IMR-90 (cell line): ENCODE measurements around the gene KLHL33. TPM values are rescaled to one million over a fixed set of nuclear protein-coding genes. Genes with fewer than 3 reads are reported as not detected.

Source experiments
- ATAC-seq: fragments of 200-7000 bp; cut with Tn5 transposase; 2 replicates; pipeline ENCODE4 v1.9.1; 2020; ENCODE audit warnings: low read depth, mild to moderate bottlenecking, moderate library complexity
- BruUV-seq: library from RNA; stranded (reverse); fragments of 400-500 nt; replicated peaks from 2 replicates; lab custom pipeline; 2021; lab: Mats Ljungman, UMichigan
- CTCF ChIA-PET: fragments of 300-600 bp; formaldehyde crosslinking; extraction: SDS; loops from one replicate; lab custom pipeline; 2021; ENCODE audit warnings: antibody characterized with exemption; lab: Yijun Ruan, JAX
- POLR2A ChIA-PET: fragments of 300-600 bp; sonication (Branson Sonifier 250); formaldehyde crosslinking; loops from one replicate; lab custom pipeline; 2022; ENCODE audit warnings: antibody characterized with exemption; ENCODE audit not compliant: unreplicated experiment; lab: Charles Lee
- DNase-seq: peaks from one replicate; pipeline ENCODE4 v3.0.0; 2013
- H2AFZ ChIP-seq: replicated peaks from 2 replicates; pipeline ENCODE3; 2013; ENCODE audit warnings: low read length, mild to moderate bottlenecking; ENCODE audit not compliant: poor library complexity
- H2AK5ac ChIP-seq: 2 replicates; pipeline ENCODE4 v1.6.1; 2013; ENCODE audit warnings: low read depth, low read length, inconsistent platforms
- H2AK9ac ChIP-seq: replicated peaks from 2 replicates; pipeline ENCODE3; 2013; ENCODE audit warnings: mild to moderate bottlenecking, low read depth, low read length, moderate library complexity; ENCODE audit not compliant: poor library complexity
- H2BK120ac ChIP-seq: 2 replicates; pipeline ENCODE4 v1.6.1; 2013; ENCODE audit warnings: low read depth, low read length, inconsistent platforms
- H2BK15ac ChIP-seq: 3 replicates; pipeline ENCODE4 v1.6.1; 2013; ENCODE audit warnings: low read depth, low read length, inconsistent platforms
- H2BK20ac ChIP-seq: 2 replicates; pipeline ENCODE4 v1.6.1; 2013; ENCODE audit warnings: low read depth, mild to moderate bottlenecking, inconsistent platforms, low read length, moderate library complexity
- H2BK5ac ChIP-seq: 2 replicates; pipeline ENCODE4 v1.6.1; 2013; ENCODE audit warnings: mild to moderate bottlenecking, low read depth, low read length, inconsistent platforms; ENCODE audit not compliant: poor library complexity, severe bottlenecking
- H3K14ac ChIP-seq: replicated peaks from 2 replicates; pipeline ENCODE4 v1.6.1; 2013; ENCODE audit warnings: low read depth, low read length, inconsistent platforms
- H3K18ac ChIP-seq: 2 replicates; pipeline ENCODE4 v1.6.1; 2013; ENCODE audit warnings: low read depth, low read length, control low read depth
- H3K23ac ChIP-seq: 2 replicates; pipeline ENCODE4 v1.6.1; 2013; ENCODE audit warnings: low read depth, low read length, inconsistent platforms
- H3K27ac ChIP-seq: 2 replicates; pipeline ENCODE4 v1.5.1; 2013; ENCODE audit warnings: mild to moderate bottlenecking, control low read depth, low read length; ENCODE audit not compliant: insufficient read depth
- H3K27me3 ChIP-seq: 2 replicates; pipeline ENCODE4 v1.6.1; 2013; ENCODE audit warnings: low read length; ENCODE audit not compliant: control insufficient read depth, insufficient read depth
- H3K36me3 ChIP-seq: 2 replicates; pipeline ENCODE4 v1.6.1; 2013; ENCODE audit warnings: low read length, mixed read lengths; ENCODE audit not compliant: control insufficient read depth, insufficient read depth
- H3K4ac ChIP-seq: 2 replicates; pipeline ENCODE4 v1.6.1; 2013; ENCODE audit warnings: low read depth, low read length, inconsistent platforms
- H3K4me1 ChIP-seq: 2 replicates; pipeline ENCODE4 v1.6.1; 2013; ENCODE audit warnings: low read length, mixed read lengths; ENCODE audit not compliant: control insufficient read depth, insufficient read depth
- H3K4me2 ChIP-seq: 2 replicates; pipeline ENCODE4 v1.6.1; 2013; ENCODE audit warnings: low read depth, mild to moderate bottlenecking, control low read depth, low read length, moderate library complexity
- H3K4me3 ChIP-seq: 2 replicates; pipeline ENCODE4 v1.5.1; 2013; ENCODE audit warnings: low read depth, mild to moderate bottlenecking, control low read depth, low read length, moderate library complexity; ENCODE audit not compliant: insufficient read depth
- H3K56ac ChIP-seq: 2 replicates; pipeline ENCODE4 v1.6.1; 2013; ENCODE audit warnings: low read length, inconsistent platforms; ENCODE audit not compliant: insufficient read depth; ENCODE audit errors: extremely low read depth
- H3K79me1 ChIP-seq, 2 experiments: 2 replicates each; pipeline ENCODE4 v1.6.1; 2013; ENCODE audit warnings: low read length in 2 of 2, inconsistent platforms in 1 of 2, low read depth in 1 of 2
- H3K9ac ChIP-seq: 2 replicates; pipeline ENCODE4 v1.6.1; 2013; ENCODE audit warnings: low read depth, low read length, control low read depth
- H3K9me1 ChIP-seq: 2 replicates; pipeline ENCODE4 v1.6.1; 2013; ENCODE audit warnings: low read length, inconsistent platforms; ENCODE audit not compliant: insufficient read depth
- H3K9me3 ChIP-seq: 2 replicates; pipeline ENCODE4 v1.6.1; 2013; ENCODE audit warnings: low read length; ENCODE audit not compliant: control insufficient read depth, insufficient read depth
- H4K20me1 ChIP-seq: 2 replicates; pipeline ENCODE4 v1.6.1; 2013; ENCODE audit warnings: low read length, inconsistent platforms; ENCODE audit not compliant: insufficient read depth
- H4K5ac ChIP-seq: 2 replicates; pipeline ENCODE4 v1.6.1; 2013; ENCODE audit warnings: mild to moderate bottlenecking, low read depth, low read length, control low read depth
- H4K8ac ChIP-seq, 2 experiments: 2 replicates each; pipeline ENCODE4 v1.6.1; 2013; ENCODE audit warnings: low read depth in 2 of 2, low read length in 2 of 2, control low read depth in 1 of 2, inconsistent platforms in 1 of 2
- H4K91ac ChIP-seq: 2 replicates; pipeline ENCODE4 v1.6.1; 2013; ENCODE audit warnings: low read depth, low read length, inconsistent platforms; ENCODE audit not compliant: insufficient read depth
- CEBPB ChIP-seq: IDR thresholded peaks from 2 replicates; pipeline ENCODE4 v1.6.1; 2012; ENCODE audit warnings: low read depth, low read length, improper control_type of control experiment
- CHD1 ChIP-seq: IDR thresholded peaks from 2 replicates; pipeline ENCODE4 v1.6.1; 2012; ENCODE audit warnings: low read depth, low read length, improper control_type of control experiment
- FOS ChIP-seq: fragments of 150-350 bp; IDR thresholded peaks from 2 replicates; pipeline ENCODE4 v1.6.1; 2016; ENCODE audit warnings: low read depth, low read length
- MAFK ChIP-seq: IDR thresholded peaks from 2 replicates; pipeline ENCODE4 v1.6.1; 2012; ENCODE audit warnings: low read depth, low read length, improper control_type of control experiment
- MAZ ChIP-seq: IDR thresholded peaks from 2 replicates; pipeline ENCODE4 v1.6.1; 2012; ENCODE audit warnings: low read depth, mild to moderate bottlenecking, low read length, improper control_type of control experiment, moderate library complexity, borderline replicate concordance
- MXI1 ChIP-seq: IDR thresholded peaks from 2 replicates; pipeline ENCODE4 v1.6.1; 2012; ENCODE audit warnings: low read depth, mild to moderate bottlenecking, low read length, moderate library complexity, borderline replicate concordance
- POLR2A ChIP-seq: IDR thresholded peaks from 2 replicates; pipeline ENCODE4 v1.6.1; 2012; ENCODE audit warnings: mild to moderate bottlenecking, low read depth, low read length
- RAD21 ChIP-seq: IDR thresholded peaks from 2 replicates; pipeline ENCODE4 v1.6.1; 2012; ENCODE audit warnings: low read length, improper control_type of control experiment
- RFX5 ChIP-seq: IDR thresholded peaks from 2 replicates; pipeline ENCODE4 v1.8.0; 2012; ENCODE audit warnings: low read depth, mild to moderate bottlenecking, low read length, moderate library complexity
- SMC3 ChIP-seq: fragments of 150-350 bp; IDR thresholded peaks from 2 replicates; pipeline ENCODE4 v1.6.1; 2016; ENCODE audit warnings: low read depth, mild to moderate bottlenecking, antibody characterized with exemption, low read length, moderate library complexity
- WGBS, 2 experiments: methylation state at CpG; one replicate each; pipeline versions ENCODE4 v1.1.5 to v1.1.7; 2013; ENCODE audit warnings: missing lambda C conversion rate in 2 of 2; ENCODE audit not compliant: insufficient read length in 1 of 2; ENCODE audit errors: extremely low coverage in 2 of 2; 5-methylcytosine and 5-hydroxymethylcytosine counted together
- dilution Hi-C: fragments of 300-500 bp; cut with HindIII; formaldehyde crosslinking; loops from one replicate; pipeline ENCODE4 v1.14.3; 2018; ENCODE audit warnings: low sequenced_read_pairs; ENCODE audit not compliant: unreplicated experiment
- in situ Hi-C: fragments of 300-500 bp; cut with MboI; formaldehyde crosslinking; loops from 3 replicates; pipeline ENCODE4 v1.14.3; 2019; ENCODE audit warnings: low sequenced_read_pairs, inconsistent platforms, mixed read lengths
- intact Hi-C: fragments of 100-400 bp; cut with micrococcal nuclease; formaldehyde crosslinking; loops from 2 replicates; pipeline ENCODE4 v1.10.0; 2022
- polyA plus RNA-seq, 3 experiments: library from polyadenylated mRNA; depleted of rRNA; stranded (reverse); fragments of >200 nt; gene quantifications; 2 replicates each; pipeline ENCODE4 v1.2.3, GENCODE V29; 2012; ENCODE audit warnings: low replicate concordance in 1 of 3
- total RNA-seq: library from RNA; depleted of rRNA; stranded (reverse); fragments of >200 nt; gene quantifications from 2 replicates; pipeline ENCODE4 v1.2.3, GENCODE V29; 2012
- TF ChIP-seq, protein P1 (sequence below): fragments of 150-350 bp; IDR thresholded peaks from 2 replicates; pipeline ENCODE4 v1.6.1; 2017; ENCODE audit warnings: mild to moderate bottlenecking, antibody characterized with exemption, low read length, low read depth
- TF ChIP-seq, protein P2 (sequence below): conservative IDR thresholded peaks from 2 replicates; pipeline ENCODE4 v1.5.1; 2012; ENCODE audit warnings: mild to moderate bottlenecking, low read depth, low read length, improper control_type of control experiment
- TF ChIP-seq, protein P3 (sequence below): fragments of 150-350 bp; IDR thresholded peaks from 2 replicates; pipeline ENCODE4 v1.6.1; 2016; ENCODE audit warnings: low read depth, mild to moderate bottlenecking, low read length, moderate library complexity, borderline replicate concordance

The KLHL33 gene
- total and polyA plus RNA-seq, 2 of the 4 experiments (the other 2 are of a cell fraction) = under 0.01 to 0.03 TPM

DNA sequence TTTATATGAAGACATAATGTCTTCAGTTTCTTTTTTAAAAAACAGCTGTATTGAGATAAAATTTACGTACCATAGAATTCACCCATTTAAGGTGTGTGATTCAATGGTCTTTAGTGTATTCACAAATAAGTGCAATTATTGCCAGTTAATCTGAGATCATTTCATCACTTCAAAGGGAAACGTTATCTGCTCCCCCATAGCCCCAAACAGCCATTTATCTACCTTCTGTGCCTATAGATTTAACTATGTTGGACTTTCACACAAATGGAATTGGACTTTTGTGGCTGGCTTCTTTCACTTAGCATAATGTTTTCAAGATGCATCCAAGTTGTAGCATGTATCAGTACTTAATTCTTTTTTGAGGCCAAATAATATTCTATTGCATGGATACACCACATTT is 42.9 kb upstream of the KLHL33 start:
- H3K14ac ChIP-seq = no peak overlapping the region
- dilution Hi-C loops = no loop called here
- H3K27ac ChIP-seq = no peak overlapping the region
- no peak overlapping the region for H2BK15ac ChIP-seq
- ChIA-PET POLR2A (no interaction called here), CTCF (no interaction called here)
- no peak for DNase-seq
- H2AK5ac ChIP-seq = no peak overlapping the region
- no peak overlapping the region for H3K23ac ChIP-seq
- no peak overlapping the region for H2BK120ac ChIP-seq
- H3K56ac ChIP-seq = no peak overlapping the region
- no peak overlapping the region for H2BK5ac ChIP-seq
- no peak overlapping the region for H3K18ac ChIP-seq
- H3K4me1 ChIP-seq = no peaks in the 10 kb centered on the region
- H4K8ac ChIP-seq = no peak overlapping the region
- no peak for TF ChIP-seq FOS
- TF ChIP-seq POLR2A = no peak
- TF ChIP-seq, protein P1, sequence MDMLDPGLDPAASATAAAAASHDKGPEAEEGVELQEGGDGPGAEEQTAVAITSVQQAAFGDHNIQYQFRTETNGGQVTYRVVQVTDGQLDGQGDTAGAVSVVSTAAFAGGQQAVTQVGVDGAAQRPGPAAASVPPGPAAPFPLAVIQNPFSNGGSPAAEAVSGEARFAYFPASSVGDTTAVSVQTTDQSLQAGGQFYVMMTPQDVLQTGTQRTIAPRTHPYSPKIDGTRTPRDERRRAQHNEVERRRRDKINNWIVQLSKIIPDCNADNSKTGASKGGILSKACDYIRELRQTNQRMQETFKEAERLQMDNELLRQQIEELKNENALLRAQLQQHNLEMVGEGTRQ = no peak
- TF ChIP-seq, protein P2, sequence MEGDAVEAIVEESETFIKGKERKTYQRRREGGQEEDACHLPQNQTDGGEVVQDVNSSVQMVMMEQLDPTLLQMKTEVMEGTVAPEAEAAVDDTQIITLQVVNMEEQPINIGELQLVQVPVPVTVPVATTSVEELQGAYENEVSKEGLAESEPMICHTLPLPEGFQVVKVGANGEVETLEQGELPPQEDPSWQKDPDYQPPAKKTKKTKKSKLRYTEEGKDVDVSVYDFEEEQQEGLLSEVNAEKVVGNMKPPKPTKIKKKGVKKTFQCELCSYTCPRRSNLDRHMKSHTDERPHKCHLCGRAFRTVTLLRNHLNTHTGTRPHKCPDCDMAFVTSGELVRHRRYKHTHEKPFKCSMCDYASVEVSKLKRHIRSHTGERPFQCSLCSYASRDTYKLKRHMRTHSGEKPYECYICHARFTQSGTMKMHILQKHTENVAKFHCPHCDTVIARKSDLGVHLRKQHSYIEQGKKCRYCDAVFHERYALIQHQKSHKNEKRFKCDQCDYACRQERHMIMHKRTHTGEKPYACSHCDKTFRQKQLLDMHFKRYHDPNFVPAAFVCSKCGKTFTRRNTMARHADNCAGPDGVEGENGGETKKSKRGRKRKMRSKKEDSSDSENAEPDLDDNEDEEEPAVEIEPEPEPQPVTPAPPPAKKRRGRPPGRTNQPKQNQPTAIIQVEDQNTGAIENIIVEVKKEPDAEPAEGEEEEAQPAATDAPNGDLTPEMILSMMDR = no peak
- TF ChIP-seq MAZ = no peak
- TF ChIP-seq MAFK = no peak
- no peak for TF ChIP-seq CHD1
- TF ChIP-seq SMC3 = no peak
- no peak for TF ChIP-seq MXI1
- no peak for TF ChIP-seq RAD21
- no peak for TF ChIP-seq CEBPB
- no peak for TF ChIP-seq RFX5
- TF ChIP-seq, protein P3, sequence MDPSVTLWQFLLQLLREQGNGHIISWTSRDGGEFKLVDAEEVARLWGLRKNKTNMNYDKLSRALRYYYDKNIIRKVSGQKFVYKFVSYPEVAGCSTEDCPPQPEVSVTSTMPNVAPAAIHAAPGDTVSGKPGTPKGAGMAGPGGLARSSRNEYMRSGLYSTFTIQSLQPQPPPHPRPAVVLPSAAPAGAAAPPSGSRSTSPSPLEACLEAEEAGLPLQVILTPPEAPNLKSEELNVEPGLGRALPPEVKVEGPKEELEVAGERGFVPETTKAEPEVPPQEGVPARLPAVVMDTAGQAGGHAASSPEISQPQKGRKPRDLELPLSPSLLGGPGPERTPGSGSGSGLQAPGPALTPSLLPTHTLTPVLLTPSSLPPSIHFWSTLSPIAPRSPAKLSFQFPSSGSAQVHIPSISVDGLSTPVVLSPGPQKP = no peak
- H3K27me3 ChIP-seq = no peaks in the 10 kb centered on the region
- H3K79me1 ChIP-seq = no peaks in the 10 kb centered on the region
- H3K9me1 ChIP-seq = no peaks in the 10 kb centered on the region; the same call in 1 of the 2 replicates
- H3K36me3 ChIP-seq = peaks cover 10% of the 10 kb centered on the region
- ATAC-seq = no peak
- no TSS peak for BruUV-seq
- intact Hi-C loops = no loop called here
- no peak overlapping the region for H3K4ac ChIP-seq
- WGBS, 2 experiments = no CpG with 5 or more reads among the region's 2 CpGs
- in situ Hi-C loops = no loop called here
- no peaks in the 10 kb centered on the region for H4K20me1 ChIP-seq
- no peak overlapping the region for H2AFZ ChIP-seq
- no peaks in the 10 kb centered on the region for H3K9me3 ChIP-seq
- H3K4me3 ChIP-seq = no peak overlapping the region
- H4K5ac ChIP-seq = no peak overlapping the region
- no peak overlapping the region for H4K91ac ChIP-seq
- no peak overlapping the region for H3K4me2 ChIP-seq
- no peak overlapping the region for H3K9ac ChIP-seq
- no peak overlapping the region for H2AK9ac ChIP-seq
- H2BK20ac ChIP-seq = no peak overlapping the region
